Activated CD8-positive, alpha-beta T cell treated with anti-CD3 and anti-CD28 coated beads for 36 hours (primary cell): ENCODE results near the gene EPHA4. TPM values are rescaled to one million over a fixed set of nuclear protein-coding genes. Genes with fewer than 3 reads are reported as not detected.

Source experiments
- ATAC-seq: fragments of 200-7000 bp; cut with Tn5 transposase; one replicate; pipeline ENCODE4 v1.10.0; 2021; ENCODE audit warnings: mild to moderate bottlenecking, moderate library complexity
- CTCF ChIA-PET: fragments of 350-600 bp; sonication (Branson Sonifier 250); formaldehyde crosslinking; loops from one replicate; lab custom pipeline; 2021; ENCODE audit warnings: antibody characterized with exemption; lab: Charles Lee
- POLR2A ChIA-PET: fragments of 350-600 bp; sonication (Branson Sonifier 250); formaldehyde crosslinking; loops from one replicate; lab custom pipeline; 2021; ENCODE audit warnings: antibody characterized with exemption; lab: Charles Lee
- DNase-seq: peaks from one replicate; pipeline ENCODE4 v3.0.0-alpha.2; 2020
- H3K27ac Mint-ChIP-seq: one replicate; pipeline ENCODE4 v1.8.0; 2021; ENCODE audit warnings: mild to moderate bottlenecking, mixed read lengths
- H3K27me3 Mint-ChIP-seq: one replicate; pipeline ENCODE4 v1.8.0; 2021; ENCODE audit warnings: mixed read lengths
- H3K36me3 Mint-ChIP-seq: one replicate; pipeline ENCODE4 v1.8.0; 2021; ENCODE audit warnings: low read depth, mixed read lengths
- H3K4me1 Mint-ChIP-seq: one replicate; pipeline ENCODE4 v1.8.0; 2021; ENCODE audit warnings: low read depth, mixed read lengths
- H3K4me3 Mint-ChIP-seq: one replicate; pipeline ENCODE4 v1.8.0; 2021; ENCODE audit warnings: mild to moderate bottlenecking, moderate library complexity, mixed read lengths
- H3K9me3 Mint-ChIP-seq: one replicate; pipeline ENCODE4 v1.8.0; 2021; ENCODE audit warnings: mixed read lengths
- CTCF ChIP-seq: fragments of 200-600 bp; IDR thresholded peaks from one replicate; pipeline ENCODE4 v1.8.0; 2022; ENCODE audit warnings: antibody characterized with exemption, mild to moderate bottlenecking
- intact Hi-C: fragments of 100-400 bp; cut with micrococcal nuclease; formaldehyde crosslinking; loops from one replicate; pipeline ENCODE4 v1.10.0; 2022
- total RNA-seq, 2 experiments: library from RNA; stranded (reverse); gene quantifications; one replicate each; pipeline ENCODE4 v1.2.3, GENCODE V29; 2021

Gene EPHA4
- total RNA-seq, 2 experiments from 2014 or later: 1.8 to 2.3 TPM

- Mint-ChIP-seq H3K9me3 (no peaks in the 10 kb centered on the region), H3K27ac (no peak overlapping the region), H3K36me3 (no peaks in the 10 kb centered on the region), H3K4me3 (no peak overlapping the region), H3K4me1 (peaks cover 14% of the 10 kb centered on the region), H3K27me3 (peaks cover 37% of the 10 kb centered on the region)
- TF ChIP-seq CTCF: no peak
- ChIA-PET POLR2A (no interaction called here), CTCF (interaction anchor here (0.9 kb wide), 1 partner anchor 16 kb away, joined by 3 read pairs; no protein-coding TSS in a partner anchor)
- DNase-seq (no peak), ATAC-seq (no peak)
- intact Hi-C loops: no loop called here
Measured at GRCh38 chr2:221567231-221567760, 4.8 kb downstream of the EPHA4 start.

GRCh38 chr2:221563270-221563985 is 8.7 kb downstream of the EPHA4 start:
- DNase-seq (no peak), ATAC-seq (no peak)
- Mint-ChIP-seq H3K36me3 (peaks cover 1% of the 10 kb centered on the region), H3K4me3 (no peak overlapping the region), H3K27ac (no peak overlapping the region), H3K27me3 (peaks cover 12% of the 10 kb centered on the region), H3K9me3 (no peaks in the 10 kb centered on the region), H3K4me1 (peaks cover 7% of the 10 kb centered on the region)
- ChIA-PET POLR2A (no interaction called here), CTCF (no interaction called here)
- no peak for TF ChIP-seq CTCF
- intact Hi-C loops: no loop called here

- no peak for ATAC-seq
- Mint-ChIP-seq H3K4me1 (peaks cover 9% of the 10 kb centered on the region), H3K36me3 (peaks cover 1% of the 10 kb centered on the region), H3K4me3 (no peak overlapping the region), H3K9me3 (no peaks in the 10 kb centered on the region), H3K27me3 (peaks cover 6% of the 10 kb centered on the region), H3K27ac (no peak overlapping the region)
- ChIA-PET CTCF (interaction anchor here (0.7 kb wide), 1 partner anchor 80 kb away, joined by 3 read pairs; no protein-coding TSS in a partner anchor), POLR2A (no interaction called here)
- intact Hi-C loops: no loop called here
- DNase-seq: no peak
- no peak for TF ChIP-seq CTCF
Measured at GRCh38 chr2:221562226-221562625, 9.9 kb downstream of the EPHA4 start.

- intact Hi-C loops: no loop called here
- Mint-ChIP-seq H3K4me1 (peaks cover 9% of the 10 kb centered on the region), H3K4me3 (no peak overlapping the region), H3K27me3 (peaks cover 2% of the 10 kb centered on the region), H3K36me3 (peaks cover 1% of the 10 kb centered on the region), H3K27ac (no peak overlapping the region), H3K9me3 (no peaks in the 10 kb centered on the region)
- DNase-seq (no peak), ATAC-seq (no peak)
- no peak for TF ChIP-seq CTCF
- CTCF ChIA-PET: interaction anchor here (0.7 kb wide), 1 partner anchor 80 kb away, joined by 3 read pairs; no protein-coding TSS in a partner anchor
- POLR2A ChIA-PET: no interaction called here
Measured at GRCh38 chr2:221561770-221562169, 10.3 kb downstream of the EPHA4 start.

GRCh38 chr2:221559991-221560390 is 12.1 kb downstream of the EPHA4 start:
- no peak for TF ChIP-seq CTCF
- H3K4me1 Mint-ChIP-seq: peaks cover 16% of the 10 kb centered on the region
- ATAC-seq: no peak
- POLR2A ChIA-PET: no interaction called here
- H3K4me3 Mint-ChIP-seq: no peak overlapping the region
- intact Hi-C loops: no loop called here
- H3K27me3 Mint-ChIP-seq: peaks cover 2% of the 10 kb centered on the region
- CTCF ChIA-PET: interaction anchor here (1.1 kb wide), 1 partner anchor 17 kb away, joined by 6 read pairs; no protein-coding TSS in a partner anchor
- peaks cover 1% of the 10 kb centered on the region for H3K36me3 Mint-ChIP-seq
- no peak overlapping the region for H3K27ac Mint-ChIP-seq
- H3K9me3 Mint-ChIP-seq: no peaks in the 10 kb centered on the region
- no peak for DNase-seq
